H1 (cell line): Measurements from ENCODE around the gene CALD1. TPM values are rescaled to one million over a fixed set of nuclear protein-coding genes. Genes with fewer than 3 reads are reported as not detected.

Experiments used
- CBX5 ChIP-seq: fragments of 300-800, 300-1000 bp; sonication (generic); IDR thresholded peaks from 2 replicates; pipeline ENCODE4 v1.7.1; 2016; ENCODE audit warnings: antibody characterized with exemption, low read length, low read depth
- FOSL1 ChIP-seq: IDR thresholded peaks from 2 replicates; pipeline ENCODE4 v1.6.1; 2011; ENCODE audit warnings: mild to moderate bottlenecking, low read depth, low read length, moderate library complexity; ENCODE audit not compliant: insufficient read depth
- polyA plus RNA-seq, 7 experiments: library from polyadenylated mRNA; depleted of rRNA in 3 of 7; stranded (reverse) in 5 of 7; unstranded in 2 of 7; fragments of >200 nt in 5 of 7; fragments of 200-250 nt in 2 of 7; gene quantifications; 1 replicate in 5 of 7; 2 replicates in 1 of 7; 4 replicates in 1 of 7; pipeline versions ENCODE4 v1.2.1 to v1.2.3, GENCODE V29; 2011 to 2013; ENCODE audit warnings: missing spikeins in 2 of 7, mixed read lengths in 2 of 7
- total RNA-seq: library from RNA; stranded (reverse); fragmentation: NEBNext Ultra II Directional; extraction: Animal tissue kit (Norgen Biotek cat#: 25700); gene quantifications from 2 replicates; pipeline ENCODE4 v1.2.1, GENCODE V29; 2021
- TF ChIP-seq, protein P1 (sequence below): fragments of 300-600 bp; sonication (generic); IDR thresholded peaks from 2 replicates; pipeline ENCODE4 v1.7.1; 2012; ENCODE audit warnings: low read length, moderate library complexity, mild to moderate bottlenecking, inconsistent platforms; ENCODE audit not compliant: insufficient replicate concordance

Gene CALD1
- total and polyA plus RNA-seq, 2 of the 8 experiments (the other 6 are each of a cell fraction or from before 2014, with no cell fraction given) = 34.3 to 177 TPM

GRCh38 chr7:134890246-134891240, 111.1 kb downstream of the CALD1 start (continued):
- TF ChIP-seq, protein P1, sequence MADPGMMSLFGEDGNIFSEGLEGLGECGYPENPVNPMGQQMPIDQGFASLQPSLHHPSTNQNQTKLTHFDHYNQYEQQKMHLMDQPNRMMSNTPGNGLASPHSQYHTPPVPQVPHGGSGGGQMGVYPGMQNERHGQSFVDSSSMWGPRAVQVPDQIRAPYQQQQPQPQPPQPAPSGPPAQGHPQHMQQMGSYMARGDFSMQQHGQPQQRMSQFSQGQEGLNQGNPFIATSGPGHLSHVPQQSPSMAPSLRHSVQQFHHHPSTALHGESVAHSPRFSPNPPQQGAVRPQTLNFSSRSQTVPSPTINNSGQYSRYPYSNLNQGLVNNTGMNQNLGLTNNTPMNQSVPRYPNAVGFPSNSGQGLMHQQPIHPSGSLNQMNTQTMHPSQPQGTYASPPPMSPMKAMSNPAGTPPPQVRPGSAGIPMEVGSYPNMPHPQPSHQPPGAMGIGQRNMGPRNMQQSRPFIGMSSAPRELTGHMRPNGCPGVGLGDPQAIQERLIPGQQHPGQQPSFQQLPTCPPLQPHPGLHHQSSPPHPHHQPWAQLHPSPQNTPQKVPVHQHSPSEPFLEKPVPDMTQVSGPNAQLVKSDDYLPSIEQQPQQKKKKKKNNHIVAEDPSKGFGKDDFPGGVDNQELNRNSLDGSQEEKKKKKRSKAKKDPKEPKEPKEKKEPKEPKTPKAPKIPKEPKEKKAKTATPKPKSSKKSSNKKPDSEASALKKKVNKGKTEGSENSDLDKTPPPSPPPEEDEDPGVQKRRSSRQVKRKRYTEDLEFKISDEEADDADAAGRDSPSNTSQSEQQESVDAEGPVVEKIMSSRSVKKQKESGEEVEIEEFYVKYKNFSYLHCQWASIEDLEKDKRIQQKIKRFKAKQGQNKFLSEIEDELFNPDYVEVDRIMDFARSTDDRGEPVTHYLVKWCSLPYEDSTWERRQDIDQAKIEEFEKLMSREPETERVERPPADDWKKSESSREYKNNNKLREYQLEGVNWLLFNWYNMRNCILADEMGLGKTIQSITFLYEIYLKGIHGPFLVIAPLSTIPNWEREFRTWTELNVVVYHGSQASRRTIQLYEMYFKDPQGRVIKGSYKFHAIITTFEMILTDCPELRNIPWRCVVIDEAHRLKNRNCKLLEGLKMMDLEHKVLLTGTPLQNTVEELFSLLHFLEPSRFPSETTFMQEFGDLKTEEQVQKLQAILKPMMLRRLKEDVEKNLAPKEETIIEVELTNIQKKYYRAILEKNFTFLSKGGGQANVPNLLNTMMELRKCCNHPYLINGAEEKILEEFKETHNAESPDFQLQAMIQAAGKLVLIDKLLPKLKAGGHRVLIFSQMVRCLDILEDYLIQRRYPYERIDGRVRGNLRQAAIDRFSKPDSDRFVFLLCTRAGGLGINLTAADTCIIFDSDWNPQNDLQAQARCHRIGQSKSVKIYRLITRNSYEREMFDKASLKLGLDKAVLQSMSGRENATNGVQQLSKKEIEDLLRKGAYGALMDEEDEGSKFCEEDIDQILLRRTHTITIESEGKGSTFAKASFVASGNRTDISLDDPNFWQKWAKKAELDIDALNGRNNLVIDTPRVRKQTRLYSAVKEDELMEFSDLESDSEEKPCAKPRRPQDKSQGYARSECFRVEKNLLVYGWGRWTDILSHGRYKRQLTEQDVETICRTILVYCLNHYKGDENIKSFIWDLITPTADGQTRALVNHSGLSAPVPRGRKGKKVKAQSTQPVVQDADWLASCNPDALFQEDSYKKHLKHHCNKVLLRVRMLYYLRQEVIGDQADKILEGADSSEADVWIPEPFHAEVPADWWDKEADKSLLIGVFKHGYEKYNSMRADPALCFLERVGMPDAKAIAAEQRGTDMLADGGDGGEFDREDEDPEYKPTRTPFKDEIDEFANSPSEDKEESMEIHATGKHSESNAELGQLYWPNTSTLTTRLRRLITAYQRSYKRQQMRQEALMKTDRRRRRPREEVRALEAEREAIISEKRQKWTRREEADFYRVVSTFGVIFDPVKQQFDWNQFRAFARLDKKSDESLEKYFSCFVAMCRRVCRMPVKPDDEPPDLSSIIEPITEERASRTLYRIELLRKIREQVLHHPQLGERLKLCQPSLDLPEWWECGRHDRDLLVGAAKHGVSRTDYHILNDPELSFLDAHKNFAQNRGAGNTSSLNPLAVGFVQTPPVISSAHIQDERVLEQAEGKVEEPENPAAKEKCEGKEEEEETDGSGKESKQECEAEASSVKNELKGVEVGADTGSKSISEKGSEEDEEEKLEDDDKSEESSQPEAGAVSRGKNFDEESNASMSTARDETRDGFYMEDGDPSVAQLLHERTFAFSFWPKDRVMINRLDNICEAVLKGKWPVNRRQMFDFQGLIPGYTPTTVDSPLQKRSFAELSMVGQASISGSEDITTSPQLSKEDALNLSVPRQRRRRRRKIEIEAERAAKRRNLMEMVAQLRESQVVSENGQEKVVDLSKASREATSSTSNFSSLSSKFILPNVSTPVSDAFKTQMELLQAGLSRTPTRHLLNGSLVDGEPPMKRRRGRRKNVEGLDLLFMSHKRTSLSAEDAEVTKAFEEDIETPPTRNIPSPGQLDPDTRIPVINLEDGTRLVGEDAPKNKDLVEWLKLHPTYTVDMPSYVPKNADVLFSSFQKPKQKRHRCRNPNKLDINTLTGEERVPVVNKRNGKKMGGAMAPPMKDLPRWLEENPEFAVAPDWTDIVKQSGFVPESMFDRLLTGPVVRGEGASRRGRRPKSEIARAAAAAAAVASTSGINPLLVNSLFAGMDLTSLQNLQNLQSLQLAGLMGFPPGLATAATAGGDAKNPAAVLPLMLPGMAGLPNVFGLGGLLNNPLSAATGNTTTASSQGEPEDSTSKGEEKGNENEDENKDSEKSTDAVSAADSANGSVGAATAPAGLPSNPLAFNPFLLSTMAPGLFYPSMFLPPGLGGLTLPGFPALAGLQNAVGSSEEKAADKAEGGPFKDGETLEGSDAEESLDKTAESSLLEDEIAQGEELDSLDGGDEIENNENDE = no peak
- TF ChIP-seq FOSL1 (no peak), CBX5 (no peak)
